ENCODE results near the gene SAFB. TPM values are rescaled to one million over a fixed set of nuclear protein-coding genes. Genes with fewer than 3 reads are reported as not detected.

Gene SAFB
- total RNA-seq, 1 experiment from 2014 or later, result 143 TPM

GRCh38 chr19:5588906-5589676 lies 33.8 kb upstream of the SAFB start:
- no peaks in the 10 kb centered on the region for H3K27me3 ChIP-seq (ENCODE audit: insufficient read depth, low read length)
- no peaks in the 10 kb centered on the region for H3K9me2 ChIP-seq (ENCODE audit: insufficient read depth)
- no TSS peak for BruUV-seq (replicated peaks)
- ATAC-seq (no peak), DNase-seq (ENCODE audit: low read depth, low spot score) (no peak)
- no peaks in the 10 kb centered on the region for H4K20me1 ChIP-seq (ENCODE audit: insufficient read depth)
- peaks cover 39 to 49% of the 10 kb centered on the region in 2 experiments; a peak in 3 of 4 replicates for H3K36me3 ChIP-seq (ENCODE audit: control insufficient read depth in 1 of 2, insufficient read depth in 2 of 2, low read length in 2 of 2)
- CTCF ChIA-PET, result no interaction called here
- RAD21 ChIA-PET (ENCODE audit: low non-redundant PET in 1 of 2, low total read pairs in 2 of 2, uncharacterized antibody in 2 of 2, unreplicated experiment in 2 of 2), result no interaction called here
- intact Hi-C loops (cut with micrococcal nuclease), result no loop called here
- H3K27ac ChIP-seq (ENCODE audit: low read depth, low read length), result no peak overlapping the region
- TF ChIP-seq CTCF (IDR thresholded peaks at IDR 0.05 in 2 of 3, conservative IDR thresholded peaks at IDR 0.05 in 1 of 3; ENCODE audit: borderline replicate concordance in 1 of 3, insufficient read depth in 1 of 3, low read depth in 2 of 3, low read length in 2 of 3), result no peak
- TF ChIP-seq CBX3 (IDR thresholded peaks at IDR 0.05; ENCODE audit: low read depth), result no peak
- TF ChIP-seq, protein P1, sequence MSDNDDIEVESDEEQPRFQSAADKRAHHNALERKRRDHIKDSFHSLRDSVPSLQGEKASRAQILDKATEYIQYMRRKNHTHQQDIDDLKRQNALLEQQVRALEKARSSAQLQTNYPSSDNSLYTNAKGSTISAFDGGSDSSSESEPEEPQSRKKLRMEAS (IDR thresholded peaks at IDR 0.05), result no peak
- no peak for TF ChIP-seq POLR2AphosphoS5 (IDR thresholded peaks at IDR 0.05; ENCODE audit: low read depth, low read length)
- TF ChIP-seq RAD21 (IDR thresholded peaks at IDR 0.05; ENCODE audit: low read depth), result no peak
- no peak for TF ChIP-seq ZBTB33 (IDR thresholded peaks at IDR 0.05; ENCODE audit: extremely low read depth, insufficient replicate concordance, low read length)
- TF ChIP-seq EZH2phosphoT487 (IDR thresholded peaks at IDR 0.05; ENCODE audit: borderline replicate concordance), result no peak
- no peak for TF ChIP-seq ZFX (IDR thresholded peaks at IDR 0.05)
- TF ChIP-seq EGR1 (IDR thresholded peaks at IDR 0.05; ENCODE audit: low read depth), result no peak
- no peak for TF ChIP-seq ELF1 (IDR thresholded peaks at IDR 0.05; ENCODE audit: borderline replicate concordance, low read depth)
- no peaks in the 10 kb centered on the region for H3K4me1 ChIP-seq (ENCODE audit: control insufficient read depth in 1 of 2, insufficient read depth in 2 of 2, low read length in 2 of 2)
- POLR2A ChIA-PET, result no interaction called here
- H2AFZ ChIP-seq (ENCODE audit: low read depth, low read length, poor library complexity, severe bottlenecking), result no peak overlapping the region
- H3K9ac ChIP-seq (ENCODE audit: low read length), result no peak overlapping the region
- no peak overlapping the region for H3K4me3 ChIP-seq (replicated peaks in 1 of 2; ENCODE audit: low read depth in 1 of 2, low read length in 2 of 2)
- H3K4me2 ChIP-seq (ENCODE audit: low read length), result no peak overlapping the region
- peaks cover 5% of the 10 kb centered on the region; the same call in 1 of the 2 replicates for H3K79me2 ChIP-seq (ENCODE audit: insufficient read depth, low read length)
- H3K9me3 ChIP-seq (ENCODE audit: control insufficient read depth in 1 of 2, insufficient read depth in 1 of 2, low read depth in 1 of 2, low read length in 2 of 2), result no peaks in the 10 kb centered on the region
